Heart left ventricle (tissue), 16 donors: ENCODE results near the gene SLC25A42. TPM values are rescaled to one million over a fixed set of nuclear protein-coding genes. Genes with fewer than 3 reads are reported as not detected.
A peak's percentile ranks its signal among the peaks of the same experiment; 100 is the strongest.

Source experiments
- ATAC-seq, 4 donors: fragments of 200-7000 bp; cut with Tn5 transposase; one replicate each; pipeline ENCODE4 v1.9.1; 2020 to 2022; ENCODE audit warnings: moderate library complexity in 4 of 4, mild to moderate bottlenecking in 3 of 4, moderate number of reproducible peaks in 1 of 4
- DNase-seq, 5 donors: peaks; one replicate each; pipeline ENCODE4 v3.0.0-alpha.2; 2020
- H3K27ac ChIP-seq, 12 donors: fragments of 200-600 bp; sonication (generic) in 4 of 12; one replicate each; pipeline versions ENCODE4 v1.5.0 to v1.8.0; 2016 to 2022; ENCODE audit warnings: mild to moderate bottlenecking in 2 of 12
- H3K27me3 ChIP-seq, 9 donors: fragments of 200-600 bp; sonication (generic) in 2 of 9; one replicate each; pipeline versions ENCODE4 v1.5.1 to v1.8.0; 2016 to 2022; ENCODE audit warnings: mild to moderate bottlenecking in 3 of 9
- H3K36me3 ChIP-seq, 9 donors: fragments of 200-600 bp; sonication (generic) in 2 of 9; one replicate each; pipeline versions ENCODE4 v1.5.0 to v1.8.0; 2018 to 2022; ENCODE audit warnings: mild to moderate bottlenecking in 2 of 9
- H3K4me1 ChIP-seq, 12 donors: fragments of 200-600 bp; sonication (generic) in 4 of 12; one replicate each; pipeline versions ENCODE4 v1.5.0 to v1.8.0; 2016 to 2022; ENCODE audit warnings: mild to moderate bottlenecking in 3 of 12
- H3K4me3 ChIP-seq, 12 donors: fragments of 200-600 bp; sonication (generic) in 4 of 12; one replicate each; pipeline versions ENCODE4 v1.5.0 to v1.8.0; 2017 to 2022; ENCODE audit warnings: mild to moderate bottlenecking in 9 of 12, moderate library complexity in 4 of 12
- H3K9me3 ChIP-seq, 12 donors: fragments of 200-600 bp; sonication (generic) in 4 of 12; one replicate each; pipeline versions ENCODE4 v1.5.0 to v1.8.0; 2016 to 2022; ENCODE audit warnings: mild to moderate bottlenecking in 1 of 12
- POLR2A ChIP-seq, 2 donors: fragments of 450-650 bp; IDR thresholded peaks; one replicate each; pipeline ENCODE4 v1.6.1; 2017; ENCODE audit warnings: antibody characterized with exemption in 2 of 2, mild to moderate bottlenecking in 2 of 2, moderate library complexity in 2 of 2
- WGBS, 4 donors: extraction: QIAGEN DNeasy Blood & Tissue Kit in 2 of 4; methylation state at CpG; one replicate each; pipeline versions ENCODE4 v1.1.5 to v1.1.7; 2013 to 2018; 5-methylcytosine and 5-hydroxymethylcytosine counted together
- intact Hi-C, 10 donors: fragments of 100-400 bp; cut with DNase I; formaldehyde crosslinking; loops; one replicate each; pipeline versions ENCODE4 v1.11.1 to v1.14.2; 2022
- polyA plus RNA-seq, 2 donors: library from polyadenylated mRNA; stranded (reverse); fragments of 200-250 nt; gene quantifications; one replicate each; pipeline ENCODE4 v1.2.3, GENCODE V29; 2013
- total RNA-seq, 9 donors: library from RNA; depleted of rRNA in 2 of 9; stranded (reverse); fragments of >200 nt in 2 of 9; fragmentation: NEBNext Ultra II Directional in 3 of 9; extraction: Animal tissue kit (Norgen Biotek cat#: 25700) in 3 of 9; gene quantifications; one replicate each; pipeline versions ENCODE4 v1.1.0 to v1.2.4, GENCODE V29; 2016 to 2023
- TF ChIP-seq, protein P1 (sequence below), 12 donors: fragments of 200-600 bp; sonication (generic) in 4 of 12; IDR thresholded peaks; one replicate each; pipeline versions ENCODE4 v1.5.0 to v1.8.0; 2018 to 2022; ENCODE audit warnings: antibody characterized with exemption in 12 of 12, mild to moderate bottlenecking in 5 of 12
- donor health status: ischemic (EF 13 %, LVEDD 7.1; RV severe dilation, severe dysfunction).
- donor health status: healthy with polysubstance abuse.
- donor health status: DM: no; HTN: yes; CAD: no.
- donor health status: DM: no; HTN: no; CAD: no.
- donor health status: ischemic (EF 25% LVEDD 6.9; RV normal size, moderate dysfunction).
- donor health status: ischemic (EF 25% LVEDD 5.7; RV mildly dilated, moderate dysfunction).
- donor health status: healthy.
- donor health status: DM: yes; HTN: yes; CAD: no.
- donor health status: ischemic (EF 35%, LVEDD 5.7; RV mildly dilated, moderate dysfunction).
- donor health status: nonischemic (EF 11% LVEDD 7.7; RV severe dilation, severe dysfunction).
- donor health status: DM: yes; HTN: yes; CAD: no.
- donor health status: PGD.
- donor health status: ischemic (EF 29% LVEDD 5.4; RV normal size, mild dysfunction).
- donor health status: nonischemic (EF 23%, LVEDD 6.1; RV moderate dilation, normal function).

Gene SLC25A42
- total and polyA plus RNA-seq, 11 donors: 15.6 to 28.0 (median 17.9) TPM

DNA sequence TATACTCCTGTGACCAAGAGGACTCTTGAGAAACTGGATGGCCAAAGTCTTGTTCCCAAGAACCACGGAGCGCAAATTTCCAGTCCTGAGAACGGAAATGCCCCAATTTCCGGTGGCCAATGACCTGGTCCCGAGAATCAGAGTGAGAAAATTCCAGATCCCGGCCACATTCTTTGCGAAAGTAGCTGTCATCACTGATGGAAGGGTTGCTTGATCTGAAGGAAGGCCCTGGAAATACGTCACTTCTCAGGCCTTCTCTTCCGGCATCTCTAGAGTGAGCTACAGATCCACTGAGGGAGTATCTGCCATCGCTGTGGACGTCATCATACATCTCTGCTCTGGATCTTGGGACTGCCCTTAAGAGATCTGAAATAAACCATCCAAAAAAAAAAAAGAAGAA is 37.9 kb upstream of the SLC25A42 start:
- intact Hi-C loops: no loop called here
- Histone ChIP-seq H3K27ac (no peak overlapping the region), H3K4me3 (no peak overlapping the region), H3K27me3 (no peaks in the 10 kb centered on the region), H3K4me1 (peaks cover 0 to 14% (median 0%) of the 10 kb centered on the region in 12 donors), H3K9me3 (no peaks in the 10 kb centered on the region), H3K36me3 (peaks cover 0 to 95% (median 88%) of the 10 kb centered on the region in 9 donors)
- TF ChIP-seq, protein P1, sequence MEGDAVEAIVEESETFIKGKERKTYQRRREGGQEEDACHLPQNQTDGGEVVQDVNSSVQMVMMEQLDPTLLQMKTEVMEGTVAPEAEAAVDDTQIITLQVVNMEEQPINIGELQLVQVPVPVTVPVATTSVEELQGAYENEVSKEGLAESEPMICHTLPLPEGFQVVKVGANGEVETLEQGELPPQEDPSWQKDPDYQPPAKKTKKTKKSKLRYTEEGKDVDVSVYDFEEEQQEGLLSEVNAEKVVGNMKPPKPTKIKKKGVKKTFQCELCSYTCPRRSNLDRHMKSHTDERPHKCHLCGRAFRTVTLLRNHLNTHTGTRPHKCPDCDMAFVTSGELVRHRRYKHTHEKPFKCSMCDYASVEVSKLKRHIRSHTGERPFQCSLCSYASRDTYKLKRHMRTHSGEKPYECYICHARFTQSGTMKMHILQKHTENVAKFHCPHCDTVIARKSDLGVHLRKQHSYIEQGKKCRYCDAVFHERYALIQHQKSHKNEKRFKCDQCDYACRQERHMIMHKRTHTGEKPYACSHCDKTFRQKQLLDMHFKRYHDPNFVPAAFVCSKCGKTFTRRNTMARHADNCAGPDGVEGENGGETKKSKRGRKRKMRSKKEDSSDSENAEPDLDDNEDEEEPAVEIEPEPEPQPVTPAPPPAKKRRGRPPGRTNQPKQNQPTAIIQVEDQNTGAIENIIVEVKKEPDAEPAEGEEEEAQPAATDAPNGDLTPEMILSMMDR (IDR thresholded peaks at IDR 0.05): no peak
- WGBS, 4 donors: 85 to 92% (median 87%) methylated on average over 11 of the region's 11 CpGs
- ATAC-seq (no peak), DNase-seq (no peak)

- no peak for TF ChIP-seq POLR2A (IDR thresholded peaks at IDR 0.05)
- TF ChIP-seq, protein P1 (IDR thresholded peaks at IDR 0.05): peak in 1 of 12 donors; percentile 13
- Histone ChIP-seq H3K9me3 (no peaks in the 10 kb centered on the region), H3K4me3 (no peak overlapping the region), H3K36me3 (peaks cover 0 to 93% (median 89%) of the 10 kb centered on the region in 9 donors), H3K27ac (no peak overlapping the region), H3K27me3 (no peaks in the 10 kb centered on the region), H3K4me1 (peaks cover 0 to 20% (median 2%) of the 10 kb centered on the region in 12 donors)
- ATAC-seq (peak in 3 of 4 donors; percentile 33 to 57 (median 45)), DNase-seq (no peak)
- WGBS, 4 donors: 67 to 73% (median 68%) methylated on average over 10 of the region's 10 CpGs
- intact Hi-C loops: no loop called here
Measured at GRCh38 chr19:19026299-19026971, 37.4 kb upstream of the SLC25A42 start.

- no peak overlapping the region for H3K27ac ChIP-seq
Measured at GRCh38 chr19:19027228-19027627, 36.6 kb upstream of the SLC25A42 start.

GRCh38 chr19:19028526-19028925 is 35.3 kb upstream of the SLC25A42 start:
- Histone ChIP-seq H3K27ac (no peak overlapping the region), H3K4me3 (no peak overlapping the region), H3K4me1 (peaks cover 0 to 22% (median 12%) of the 10 kb centered on the region in 12 donors), H3K9me3 (no peaks in the 10 kb centered on the region), H3K36me3 (peaks cover 0 to 75% (median 73%) of the 10 kb centered on the region in 9 donors), H3K27me3 (no peaks in the 10 kb centered on the region)
- no peak for TF ChIP-seq POLR2A (IDR thresholded peaks at IDR 0.05)
- TF ChIP-seq, protein P1 (IDR thresholded peaks at IDR 0.05): no peak
- intact Hi-C loops: no loop called here
- ATAC-seq (no peak), DNase-seq (no peak)
- WGBS, 4 donors: 91 to 94% (median 93%) methylated on average over 9 of the region's 9 CpGs

More at GRCh38 chr19:19027228-19027627, 36.6 kb upstream of the SLC25A42 start:
- Histone ChIP-seq H3K4me3 (no peak overlapping the region), H3K4me1 (peaks cover 0 to 28% (median 9%) of the 10 kb centered on the region in 12 donors), H3K27me3 (no peaks in the 10 kb centered on the region), H3K36me3 (peaks cover 0 to 88% (median 86%) of the 10 kb centered on the region in 9 donors), H3K9me3 (no peaks in the 10 kb centered on the region)
- no peak for TF ChIP-seq POLR2A (IDR thresholded peaks at IDR 0.05)
- TF ChIP-seq, protein P1 (IDR thresholded peaks at IDR 0.05): no peak
- intact Hi-C loops: no loop called here
- 84 to 90% (median 87%) methylated on average over 4 of the region's 4 CpGs for WGBS, 4 donors
- no peak for ATAC-seq
- no peak for DNase-seq
